NCI-H187 (cell line): ENCODE results near the gene APOC3.
"Not testable (repeated sequence)": the region's sequence is repeated elsewhere in the genome, so short reads cannot be mapped to it uniquely, and the experiment has no call there.

Source experiments
- DNase-seq, 2 experiments: peaks; one replicate each; lab custom pipeline; 2025; lab: John Stamatoyannopoulos, UW

The APOC3 gene

DNA sequence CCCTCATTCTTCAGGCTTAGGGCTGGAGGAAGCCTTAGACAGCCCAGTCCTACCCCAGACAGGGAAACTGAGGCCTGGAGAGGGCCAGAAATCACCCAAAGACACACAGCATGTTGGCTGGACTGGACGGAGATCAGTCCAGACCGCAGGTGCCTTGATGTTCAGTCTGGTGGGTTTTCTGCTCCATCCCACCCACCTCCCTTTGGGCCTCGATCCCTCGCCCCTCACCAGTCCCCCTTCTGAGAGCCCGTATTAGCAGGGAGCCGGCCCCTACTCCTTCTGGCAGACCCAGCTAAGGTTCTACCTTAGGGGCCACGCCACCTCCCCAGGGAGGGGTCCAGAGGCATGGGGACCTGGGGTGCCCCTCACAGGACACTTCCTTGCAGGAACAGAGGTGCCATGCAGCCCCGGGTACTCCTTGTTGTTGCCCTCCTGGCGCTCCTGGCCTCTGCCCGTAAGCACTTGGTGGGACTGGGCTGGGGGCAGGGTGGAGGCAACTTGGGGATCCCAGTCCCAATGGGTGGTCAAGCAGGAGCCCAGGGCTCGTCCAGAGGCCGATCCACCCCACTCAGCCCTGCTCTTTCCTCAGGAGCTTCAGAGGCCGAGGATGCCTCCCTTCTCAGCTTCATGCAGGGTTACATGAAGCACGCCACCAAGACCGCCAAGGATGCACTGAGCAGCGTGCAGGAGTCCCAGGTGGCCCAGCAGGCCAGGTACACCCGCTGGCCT is 641 bp downstream of the APOC3 start:
- DNase-seq: no peak

- no peak for DNase-seq
Observed at GRCh38 chr11:116831790-116832349, 2.2 kb downstream of the APOC3 start.

- DNase-seq: no peak
Observed at GRCh38 chr11:116832350-116833290, 2.9 kb downstream of the APOC3 start.

DNA sequence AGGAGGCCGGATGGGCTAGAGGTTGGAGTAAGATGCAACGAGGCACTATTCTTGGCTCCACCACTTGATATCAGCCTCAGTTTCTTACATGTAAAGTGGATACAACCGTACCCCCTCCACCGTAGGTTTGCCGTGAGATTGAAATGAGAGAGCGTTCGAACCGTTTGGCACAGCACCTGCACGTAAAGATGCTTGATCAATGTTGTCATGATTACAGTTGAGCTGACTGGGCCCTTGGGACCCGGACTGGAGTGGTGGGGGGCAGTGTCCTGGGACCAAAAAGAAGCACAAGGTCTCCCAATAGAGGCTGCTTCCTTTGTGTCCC is 3.7 kb downstream of the APOC3 start:
- DNase-seq: no peak

DNA sequence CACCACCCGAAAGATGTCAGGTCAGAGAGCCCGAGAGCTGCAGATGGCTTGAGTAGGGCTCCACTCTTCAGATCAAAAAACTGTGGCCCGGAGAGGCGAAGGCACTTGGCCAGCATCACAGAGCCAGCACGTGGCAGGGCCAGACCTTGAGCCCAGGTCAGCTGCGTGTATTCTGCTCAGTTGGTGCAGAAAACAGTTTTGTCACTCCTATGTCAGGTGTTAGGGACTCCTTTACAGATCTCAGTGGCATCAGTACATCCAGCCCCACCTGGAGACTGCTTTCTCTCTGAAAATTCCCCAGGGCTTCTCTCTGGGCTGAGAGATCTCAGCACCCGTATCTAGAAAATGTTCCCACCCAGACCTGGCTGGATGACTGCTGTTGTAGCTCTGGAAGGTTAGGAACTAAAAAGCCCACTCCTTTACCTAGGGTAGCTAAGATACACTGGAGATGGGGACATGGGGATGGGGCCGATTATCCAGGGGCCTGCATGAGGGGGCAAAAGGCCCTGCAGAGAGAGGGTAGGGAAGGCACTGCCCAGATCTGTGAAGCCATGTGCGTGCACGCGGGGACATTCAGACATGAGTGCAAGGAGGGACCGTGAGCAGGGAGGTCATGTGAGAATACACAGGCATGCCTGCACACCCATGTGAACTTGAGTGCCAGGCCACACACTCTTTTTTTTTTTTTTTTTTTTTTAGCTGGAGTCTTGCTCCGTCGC is 4.3 kb downstream of the APOC3 start:
- DNase-seq: no peak

DNA sequence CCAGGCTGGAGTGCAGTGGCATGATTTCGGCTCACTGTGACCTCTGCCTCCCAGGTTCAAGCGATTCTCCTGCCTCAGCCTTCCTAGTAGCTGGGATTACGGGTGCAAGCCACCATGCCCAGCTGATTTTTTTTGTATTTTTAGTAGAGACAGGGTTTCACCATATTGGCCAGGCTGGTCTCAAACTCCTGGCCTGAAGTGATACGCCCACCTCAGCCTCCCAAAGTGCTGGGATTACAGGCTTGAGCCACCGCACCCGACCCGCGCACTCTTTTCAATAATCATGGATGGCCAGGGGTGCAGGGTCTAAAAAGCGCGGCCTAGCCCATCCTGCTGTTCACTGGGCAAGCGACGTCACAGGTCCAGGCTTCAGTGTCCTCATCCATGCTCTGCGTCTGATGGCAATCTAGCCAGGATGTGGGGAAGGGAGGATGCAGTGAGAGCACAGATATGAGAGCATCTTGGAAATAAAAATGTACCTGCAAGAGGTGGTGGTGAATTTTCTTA is 4.9 kb downstream of the APOC3 start:
- not testable (repeated sequence) for DNase-seq

DNA sequence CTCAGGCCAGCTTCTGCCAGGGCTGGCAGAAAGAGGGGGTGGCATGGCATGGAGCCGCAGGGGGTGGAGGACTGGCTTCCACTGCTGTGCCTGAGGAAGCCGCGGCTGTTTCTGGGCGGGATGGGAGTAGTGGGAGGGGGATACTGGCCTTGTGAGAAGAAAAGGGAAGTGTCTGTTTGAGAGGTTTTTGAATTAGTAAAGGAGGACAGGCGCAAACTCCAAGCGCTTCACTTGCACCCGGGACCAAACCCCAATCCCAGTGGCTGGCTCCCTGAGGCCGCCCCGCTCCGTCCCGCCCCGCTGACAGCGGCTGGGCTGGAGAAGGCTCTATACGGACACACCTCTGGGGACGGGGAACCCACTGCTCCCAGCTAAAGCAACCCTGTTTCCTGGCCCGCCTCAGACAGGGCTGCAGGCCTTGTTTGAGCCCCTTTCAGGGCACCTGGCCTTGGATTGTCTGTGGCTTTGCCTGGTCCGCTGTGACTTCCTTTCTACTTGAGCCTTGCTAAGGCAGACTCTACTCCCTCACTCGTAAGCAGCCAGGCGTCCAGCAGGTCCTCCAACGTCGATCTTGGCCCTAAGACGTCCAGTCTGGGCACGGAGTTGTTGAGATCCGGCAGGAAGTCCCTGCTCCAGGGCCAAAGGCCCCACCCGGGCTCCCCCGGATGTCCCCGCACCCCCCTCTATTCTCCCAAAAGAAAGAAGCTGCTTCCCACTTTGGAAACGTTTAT is 5.5 kb downstream of the APOC3 start:
- DNase-seq: no peak

DNA sequence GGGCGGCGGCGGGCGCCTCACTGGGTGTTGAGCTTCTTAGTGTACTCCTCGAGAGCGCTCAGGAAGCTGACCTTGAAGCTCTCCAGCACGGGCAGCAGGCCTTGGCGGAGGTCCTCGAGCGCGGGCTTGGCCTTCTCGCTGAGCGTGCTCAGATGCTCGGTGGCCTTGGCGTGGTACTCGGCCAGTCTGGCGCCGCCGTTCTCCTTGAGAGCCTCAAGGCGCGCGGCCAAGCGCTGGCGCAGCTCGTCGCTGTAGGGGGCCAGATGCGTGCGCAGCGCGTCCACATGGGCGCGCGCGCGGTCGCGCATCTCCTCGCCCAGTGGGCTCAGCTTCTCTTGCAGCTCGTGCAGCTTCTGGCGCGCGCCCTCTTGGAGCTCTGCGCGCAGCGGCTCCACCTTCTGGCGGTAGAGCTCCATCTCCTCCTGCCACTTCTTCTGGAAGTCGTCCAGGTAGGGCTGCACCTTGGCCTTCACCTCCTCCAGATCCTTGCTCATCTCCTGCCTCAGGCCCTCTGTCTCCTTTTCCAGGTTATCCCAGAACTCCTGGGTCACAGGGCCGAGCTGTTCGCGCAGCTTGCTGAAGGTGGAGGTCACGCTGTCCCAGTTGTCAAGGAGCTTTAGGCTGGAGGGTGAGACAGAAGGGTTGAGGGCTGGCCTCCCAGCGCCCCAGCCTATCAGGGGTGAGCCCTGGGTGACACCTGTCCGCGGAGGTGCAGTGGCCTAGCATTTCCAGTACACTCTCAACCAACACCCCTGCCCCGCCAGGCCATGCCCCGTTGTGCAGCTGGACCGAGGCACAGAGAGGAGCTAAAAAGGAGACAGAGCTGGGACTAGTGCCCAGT is 6.3 kb downstream of the APOC3 start:
- DNase-seq: peak; percentile 79 to 85

DNA sequence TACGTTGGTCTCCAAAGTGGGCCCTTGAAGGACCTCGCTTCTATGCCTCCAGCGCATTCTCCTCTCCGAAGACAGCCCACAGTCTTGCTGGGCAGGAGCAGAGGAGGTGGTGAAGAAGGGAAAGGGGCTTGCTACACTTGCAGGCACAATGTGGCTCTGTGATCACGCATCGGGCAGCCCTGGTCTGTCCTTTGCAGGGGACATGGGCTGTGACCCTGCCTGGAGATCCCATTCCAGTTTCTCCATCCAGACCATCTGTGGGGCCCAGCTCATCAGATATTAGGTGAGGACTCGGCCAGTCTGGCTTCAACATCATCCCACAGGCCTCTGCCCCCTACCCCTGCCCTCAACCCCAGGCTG is 6.9 kb downstream of the APOC3 start:
- no peak for DNase-seq

GRCh38 chr11:116837231-116838091 is 7.8 kb downstream of the APOC3 start, which contains the start of gene APOA1:
Gene APOA1 (minus strand): TSS chr11:116837622. CDS start chr11:116837387, 235 bp downstream.
- DNase-seq: no peak

GRCh38 chr11:116838321-116839084 is 8.8 kb downstream of the APOC3 start:
- no peak for DNase-seq

DNA sequence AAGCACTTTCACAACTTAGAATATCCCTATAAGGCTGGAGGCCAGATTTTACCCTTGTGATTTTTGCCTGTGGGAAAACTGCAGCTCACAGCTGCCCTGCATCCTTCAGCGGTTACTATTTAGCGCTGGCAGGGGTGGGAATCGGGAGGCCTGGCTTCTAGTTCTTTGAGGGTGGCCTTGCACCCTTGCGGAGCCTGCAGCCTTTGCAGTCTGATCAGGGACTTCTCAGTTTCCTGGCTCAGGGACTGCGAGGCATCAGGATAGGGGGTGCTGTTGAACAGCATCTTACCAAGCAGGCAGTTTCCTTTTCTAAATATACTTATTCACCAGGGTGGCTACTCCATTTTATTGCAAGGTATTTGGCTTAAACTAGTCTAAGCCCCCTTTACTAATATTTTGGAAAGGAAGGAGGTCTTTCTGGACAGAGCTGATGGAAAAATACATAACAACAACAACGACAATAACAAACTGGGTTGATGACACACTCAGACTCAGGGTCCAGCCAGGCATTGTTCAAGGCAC is 10.6 kb downstream of the APOC3 start:
- DNase-seq: no peak

DNA sequence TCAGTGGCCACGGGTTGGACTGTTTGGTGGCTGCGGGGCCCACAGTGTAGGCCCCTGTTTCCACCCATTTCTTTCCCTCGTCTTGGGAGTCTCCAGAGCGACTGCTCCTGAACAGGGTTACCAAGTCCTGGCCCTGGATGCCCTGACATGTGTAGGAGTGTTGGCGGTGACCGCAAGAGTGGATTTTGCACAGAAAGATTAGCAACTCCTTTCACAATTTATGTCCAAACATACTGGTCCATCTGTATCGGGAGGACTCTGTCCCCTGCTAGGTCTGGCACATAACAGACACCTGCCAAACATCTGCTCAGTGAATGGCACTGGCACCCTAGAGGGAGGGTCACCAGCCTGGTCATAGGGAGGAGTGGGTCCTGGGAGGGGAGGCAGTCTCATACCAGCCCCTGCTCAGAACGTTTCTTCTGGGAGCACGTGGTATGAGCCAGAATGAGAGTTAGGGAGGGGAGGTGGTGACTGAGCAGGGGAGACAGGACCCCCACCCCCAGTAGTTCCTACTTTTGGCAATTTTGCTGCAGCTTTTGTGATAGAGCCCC is 11.1 kb downstream of the APOC3 start:
- no peak for DNase-seq

DNA sequence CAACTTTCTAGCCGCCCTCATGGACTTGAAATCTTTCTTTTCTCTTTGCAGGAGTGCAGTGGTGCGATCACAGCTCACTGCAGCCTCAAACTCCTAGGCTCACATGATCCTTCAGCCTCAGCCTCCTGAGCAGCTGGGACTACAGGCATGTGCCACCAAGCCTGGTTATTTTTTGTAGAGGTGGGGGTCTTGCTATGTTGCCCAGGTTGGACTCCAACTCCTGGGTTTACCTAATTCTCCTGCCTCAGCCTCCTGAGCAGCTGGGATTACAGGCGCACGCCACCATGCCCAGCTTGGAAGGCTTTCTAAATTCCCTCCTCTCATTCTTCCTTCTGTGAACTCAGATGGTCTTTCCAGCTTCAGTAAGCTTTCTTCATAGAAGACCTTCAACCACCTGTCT is 12.4 kb downstream of the APOC3 start:
- no peak for DNase-seq

GRCh38 chr11:116842909-116843308 is 13.2 kb downstream of the APOC3 start:
- no peak for DNase-seq

DNA sequence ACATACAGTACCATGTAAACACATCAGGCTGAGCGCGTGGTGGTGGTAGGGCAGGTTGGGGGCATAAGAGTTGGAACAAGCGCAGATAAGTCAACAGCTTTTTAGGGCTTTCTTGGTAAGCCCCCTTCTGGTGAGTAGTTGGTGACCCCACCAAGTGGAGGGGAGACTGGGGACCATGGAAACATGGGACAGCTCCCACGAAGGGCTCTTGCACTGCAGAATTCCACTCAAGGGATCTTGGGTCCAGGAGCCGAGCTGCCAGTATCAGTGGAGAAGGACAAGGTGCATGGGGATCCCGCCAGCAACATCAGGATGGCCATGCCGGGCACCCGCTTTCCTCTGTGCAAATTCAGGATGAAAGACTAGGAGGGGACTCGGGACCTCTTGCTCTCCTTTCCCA is 14.0 kb downstream of the APOC3 start:
- DNase-seq: no peak

DNA sequence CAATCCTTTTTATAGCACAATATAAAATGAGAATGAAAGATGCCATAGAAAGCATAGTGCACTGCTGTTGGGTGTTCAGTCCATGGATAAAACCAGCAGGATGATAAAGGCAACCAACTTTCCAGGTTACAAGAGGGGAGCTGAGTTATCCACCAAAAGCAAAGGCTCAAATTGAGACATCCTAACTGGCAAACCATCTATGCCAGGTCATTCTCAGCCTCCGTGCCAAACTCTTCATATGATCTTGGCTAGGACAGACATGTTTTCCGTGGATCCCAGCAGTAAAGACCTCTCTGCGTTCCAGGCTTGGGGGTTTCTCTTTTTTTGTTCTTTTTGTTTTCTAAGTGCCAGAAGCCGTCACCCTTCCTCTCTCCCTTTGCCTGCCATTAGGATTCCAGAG is 15.0 kb downstream of the APOC3 start:
- DNase-seq: no peak

- no peak for DNase-seq
Observed at GRCh38 chr11:116847612-116848011, 17.9 kb downstream of the APOC3 start.
